HuH-7.5 (cell line): ENCODE data around the gene ADRB2.

Experiments used
- DNase-seq: peaks from one replicate; pipeline ENCODE4 v3.0.0; 2011; ENCODE audit warnings: low spot score

Gene ADRB2

DNA sequence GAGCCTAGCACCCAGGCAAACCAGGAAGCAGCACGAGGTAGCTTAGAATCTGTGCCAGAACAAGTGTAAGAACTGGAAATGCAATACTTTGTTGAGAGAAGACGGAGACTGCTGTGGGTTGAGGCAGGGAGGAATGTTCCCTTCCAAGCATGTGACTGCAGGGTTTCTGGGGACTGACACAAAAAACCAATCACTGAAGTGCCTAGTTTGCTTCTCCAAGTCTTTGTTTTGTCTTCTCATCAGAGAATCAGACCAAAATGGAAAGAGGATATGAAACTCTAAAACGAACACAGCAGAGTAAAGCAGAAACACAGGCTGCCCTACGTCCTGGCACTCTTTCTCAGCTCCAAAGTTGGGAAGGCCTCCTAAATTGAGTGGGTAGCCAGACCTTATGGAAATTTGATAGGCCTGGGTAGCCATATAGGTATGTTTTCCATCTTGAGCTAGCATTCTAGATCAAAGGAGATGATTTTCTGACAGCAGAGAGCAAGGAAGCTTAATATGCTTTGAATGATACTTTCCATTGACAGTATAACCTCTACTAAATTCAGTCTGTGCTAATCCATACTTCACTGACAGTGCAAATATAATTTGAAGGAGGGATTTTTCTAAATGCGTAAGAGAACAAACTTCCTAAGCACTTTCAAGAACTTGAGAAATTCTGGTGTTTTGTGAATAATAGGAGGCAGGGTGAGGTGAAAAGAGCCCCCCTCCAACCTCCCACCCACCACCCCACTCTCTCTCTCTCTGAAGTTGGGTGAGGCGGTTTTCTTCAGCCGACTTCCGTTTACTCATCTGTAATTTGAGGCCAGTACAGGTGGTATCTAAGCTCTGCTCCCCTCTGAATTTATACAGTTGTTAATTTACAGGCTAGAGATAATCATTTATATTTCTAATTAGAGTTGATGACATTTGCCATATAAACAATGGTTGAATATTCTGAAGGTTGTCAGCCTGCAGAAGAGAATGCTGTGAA is 5.5 kb downstream of the ADRB2 start:
- no peak for DNase-seq

DNA sequence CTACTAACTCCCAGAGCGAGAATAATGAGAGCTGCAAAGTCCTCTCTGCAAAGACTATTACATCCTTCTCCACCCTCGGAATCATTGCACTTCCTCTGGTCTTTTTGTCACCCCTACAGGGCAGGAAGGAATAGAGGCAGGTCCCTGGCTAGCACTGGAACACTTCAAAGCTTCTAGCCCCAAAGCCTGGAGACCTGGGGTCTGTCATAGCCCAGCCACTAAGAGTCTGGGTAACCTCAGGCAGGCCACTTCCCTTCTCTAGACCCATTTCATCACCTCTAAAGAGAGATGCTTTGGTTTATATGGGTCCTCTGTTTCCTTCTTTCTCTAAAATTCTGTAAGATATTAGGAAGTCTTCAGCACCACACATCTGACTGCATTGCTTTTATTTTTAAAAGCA is 6.7 kb downstream of the ADRB2 start:
- DNase-seq: no peak

DNA sequence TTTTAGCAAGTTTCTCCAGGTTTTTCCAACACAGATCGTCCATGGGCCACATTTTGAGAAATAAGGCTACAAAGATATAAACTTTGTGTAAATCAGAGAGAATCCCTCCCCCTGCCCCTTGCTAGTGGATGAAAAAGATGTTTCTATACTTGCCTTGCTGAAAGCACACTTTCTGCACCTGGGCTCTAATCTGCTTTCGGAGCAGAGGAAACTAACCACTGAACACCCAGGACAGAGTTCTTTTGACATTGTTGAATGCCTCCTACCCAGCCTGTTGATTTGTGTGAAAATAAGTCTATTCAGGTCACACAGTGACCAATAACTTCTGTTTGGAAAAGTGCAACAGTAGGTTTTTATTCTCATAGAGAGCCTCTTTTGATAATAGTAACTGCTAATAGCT is 7.5 kb downstream of the ADRB2 start:
- DNase-seq: no peak

DNA sequence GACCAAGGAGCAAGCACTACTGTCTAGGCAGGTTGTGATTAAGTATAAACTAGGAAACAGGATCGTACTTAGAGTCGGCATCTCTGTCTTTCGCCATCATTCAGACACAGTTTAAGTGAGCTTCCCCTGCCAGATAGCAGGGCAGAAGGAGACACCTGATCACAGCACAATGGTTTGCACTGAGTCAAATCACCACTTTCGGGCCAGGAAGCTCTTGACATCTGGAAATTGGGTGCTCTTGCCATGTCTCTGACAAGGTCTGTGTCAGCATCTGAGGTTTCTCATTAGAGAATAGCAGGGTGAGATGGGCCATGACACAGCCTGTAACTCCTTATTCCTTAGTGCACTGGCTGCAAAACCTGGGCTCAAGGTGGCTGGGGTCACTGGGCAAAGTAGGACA is 8.3 kb downstream of the ADRB2 start:
- no peak for DNase-seq

DNA sequence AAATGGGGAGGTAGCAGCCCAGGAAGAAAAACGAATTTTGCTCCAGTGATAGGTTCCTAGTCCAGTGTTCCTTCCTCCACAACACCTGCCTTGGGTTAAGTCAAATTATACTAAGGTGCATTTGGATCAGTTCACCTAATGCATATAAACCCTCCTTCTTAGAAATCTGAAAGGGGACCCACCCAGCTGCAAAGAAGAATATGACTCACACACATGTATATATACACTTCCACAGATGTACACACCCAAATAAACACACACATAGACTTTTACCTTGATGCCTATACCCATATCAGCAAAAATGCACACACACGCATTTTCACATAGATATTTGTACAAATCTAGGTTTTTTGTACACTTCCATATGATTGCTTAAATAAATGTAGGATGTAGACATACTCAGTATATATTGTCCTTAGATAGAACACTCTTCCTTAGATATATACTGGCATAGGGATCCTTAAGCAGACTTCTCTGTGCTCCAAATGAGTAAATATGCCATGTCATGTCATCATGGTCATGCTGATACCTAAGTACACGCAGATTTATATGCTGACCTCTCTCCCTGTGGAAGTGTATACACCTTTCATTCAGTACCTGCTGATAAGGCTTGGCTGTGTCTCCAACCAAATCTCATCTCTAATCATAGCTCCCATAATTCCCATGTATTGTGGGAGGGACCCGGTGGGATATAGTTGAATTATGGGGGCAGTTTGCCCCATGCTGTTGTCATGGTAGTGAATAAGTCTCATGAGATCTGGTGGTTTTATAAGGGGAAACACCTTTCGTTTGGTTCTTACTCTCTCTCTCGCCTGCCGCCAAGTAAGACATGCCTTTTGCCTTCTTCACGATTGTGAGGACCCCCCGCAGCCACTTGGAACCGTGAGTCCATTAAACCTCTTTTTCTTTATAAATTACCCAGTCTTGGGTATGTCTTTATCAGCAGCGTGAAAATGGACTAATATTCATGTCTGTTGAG is 10.2 kb downstream of the ADRB2 start:
- DNase-seq: no peak

DNA sequence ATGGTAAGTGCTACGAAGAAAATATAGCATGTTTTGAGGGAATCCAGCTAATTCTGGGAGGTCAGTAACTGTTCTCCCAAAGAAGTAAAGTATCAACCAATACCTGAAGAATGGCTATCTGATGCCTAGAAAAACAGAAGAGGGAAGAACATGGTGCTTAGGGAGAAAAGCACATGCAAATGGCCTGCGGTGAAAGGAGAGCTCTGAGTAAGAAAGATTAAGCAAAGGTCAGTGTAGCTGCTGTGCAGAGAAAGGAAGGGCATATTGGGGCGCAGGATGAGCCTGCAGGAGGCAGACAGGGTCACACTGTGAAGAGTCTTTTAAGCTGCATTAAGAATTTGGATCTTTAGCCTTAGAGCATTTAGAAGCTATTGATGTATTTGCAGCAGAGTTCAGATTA is 11.0 kb downstream of the ADRB2 start:
- DNase-seq: no peak

DNA sequence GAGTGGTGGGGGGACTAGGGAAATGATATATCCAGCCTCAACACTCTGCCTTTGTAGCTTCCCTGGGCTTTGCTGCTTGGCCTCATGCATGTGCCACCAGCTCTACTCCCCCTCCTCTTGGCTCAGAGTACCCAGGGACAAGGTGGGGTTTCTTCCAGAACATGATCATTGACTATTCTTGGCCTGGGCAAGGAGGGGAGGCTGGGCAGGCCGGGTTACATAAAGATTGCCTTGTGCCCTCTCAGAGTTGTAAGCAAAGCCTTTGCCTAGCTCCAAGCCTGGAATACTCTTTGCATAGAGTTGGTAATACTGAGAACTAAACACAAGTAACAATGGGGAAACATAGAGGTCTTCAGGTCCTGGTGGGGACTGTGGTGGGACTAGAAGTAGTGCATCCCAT is 11.9 kb downstream of the ADRB2 start:
- no peak for DNase-seq

DNA sequence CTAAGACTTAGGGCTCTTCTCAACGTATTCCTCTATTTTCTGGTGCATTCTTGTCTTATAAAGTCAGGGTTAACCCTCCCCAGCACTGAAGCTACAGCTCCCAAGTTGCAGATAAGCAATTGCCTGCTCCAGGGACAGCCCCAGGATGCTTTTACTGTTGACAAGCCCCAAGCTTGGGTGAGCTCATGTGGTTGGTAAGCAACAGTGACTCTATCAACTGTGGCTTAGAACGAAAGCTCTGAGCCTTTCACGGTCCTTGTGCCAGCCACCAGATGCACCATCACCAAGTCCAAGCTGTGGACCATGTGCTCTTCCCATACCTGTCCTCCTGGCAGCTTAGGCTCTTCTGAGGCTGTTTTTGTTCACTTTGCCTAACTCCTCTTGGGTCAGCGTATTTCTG is 13.5 kb downstream of the ADRB2 start:
- DNase-seq: no peak

DNA sequence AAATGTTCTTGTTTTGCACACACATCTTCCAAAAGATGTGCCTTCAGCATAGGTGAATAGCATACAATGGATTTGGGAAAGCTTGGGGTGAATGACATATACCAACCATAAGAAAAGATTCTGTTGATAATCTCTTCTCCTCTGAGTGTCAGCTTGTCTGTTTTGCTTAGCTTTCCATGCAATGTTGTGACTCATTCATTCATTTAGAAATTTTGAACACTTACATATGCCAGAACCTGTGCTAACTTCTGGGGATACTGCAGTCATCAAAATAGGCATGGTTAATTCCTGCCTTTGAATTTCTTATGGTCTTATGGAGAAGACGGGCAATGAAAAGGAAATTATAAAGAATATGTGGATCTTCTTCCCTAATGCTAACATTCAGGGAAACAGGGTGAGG is 14.1 kb downstream of the ADRB2 start:
- no peak for DNase-seq

DNA sequence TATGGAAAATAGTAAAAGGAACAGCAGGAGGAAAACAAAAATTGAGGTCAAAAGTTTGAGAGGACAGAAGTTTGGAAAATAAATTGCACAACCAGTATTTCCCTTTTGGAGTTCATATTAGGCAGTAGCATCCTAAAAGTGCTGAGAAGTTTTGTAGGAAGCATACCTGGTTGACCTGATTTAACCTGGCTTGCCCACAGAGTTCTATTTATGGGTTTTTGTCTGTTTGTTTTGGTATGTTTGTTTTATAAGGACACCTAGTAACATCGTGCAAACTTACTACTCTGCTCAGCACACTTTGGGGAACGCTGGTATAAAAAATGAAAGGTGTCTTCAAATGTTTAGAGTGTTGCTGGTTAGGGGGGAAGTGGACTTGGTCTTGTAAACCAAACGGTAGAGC is 15.1 kb downstream of the ADRB2 start:
- no peak for DNase-seq

DNA sequence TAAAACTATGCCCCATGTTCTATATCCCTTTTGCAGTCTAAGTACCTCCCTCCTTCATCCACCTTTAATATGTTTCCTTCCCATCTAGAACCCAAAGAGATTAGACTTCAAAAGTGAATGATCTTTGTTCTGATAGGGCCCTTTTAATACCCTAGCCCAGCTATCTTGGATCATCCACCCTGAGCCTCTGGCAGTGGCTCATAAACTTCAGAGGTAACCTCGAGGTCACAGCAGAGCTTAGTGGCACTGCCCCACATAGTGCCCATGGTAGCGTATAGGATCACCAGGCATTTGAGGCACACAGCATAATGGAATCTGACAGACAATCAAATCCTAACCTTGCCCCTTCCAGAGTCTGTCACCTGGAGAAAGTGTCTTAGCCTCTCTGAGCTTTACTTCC is 15.8 kb downstream of the ADRB2 start:
- DNase-seq: no peak

DNA sequence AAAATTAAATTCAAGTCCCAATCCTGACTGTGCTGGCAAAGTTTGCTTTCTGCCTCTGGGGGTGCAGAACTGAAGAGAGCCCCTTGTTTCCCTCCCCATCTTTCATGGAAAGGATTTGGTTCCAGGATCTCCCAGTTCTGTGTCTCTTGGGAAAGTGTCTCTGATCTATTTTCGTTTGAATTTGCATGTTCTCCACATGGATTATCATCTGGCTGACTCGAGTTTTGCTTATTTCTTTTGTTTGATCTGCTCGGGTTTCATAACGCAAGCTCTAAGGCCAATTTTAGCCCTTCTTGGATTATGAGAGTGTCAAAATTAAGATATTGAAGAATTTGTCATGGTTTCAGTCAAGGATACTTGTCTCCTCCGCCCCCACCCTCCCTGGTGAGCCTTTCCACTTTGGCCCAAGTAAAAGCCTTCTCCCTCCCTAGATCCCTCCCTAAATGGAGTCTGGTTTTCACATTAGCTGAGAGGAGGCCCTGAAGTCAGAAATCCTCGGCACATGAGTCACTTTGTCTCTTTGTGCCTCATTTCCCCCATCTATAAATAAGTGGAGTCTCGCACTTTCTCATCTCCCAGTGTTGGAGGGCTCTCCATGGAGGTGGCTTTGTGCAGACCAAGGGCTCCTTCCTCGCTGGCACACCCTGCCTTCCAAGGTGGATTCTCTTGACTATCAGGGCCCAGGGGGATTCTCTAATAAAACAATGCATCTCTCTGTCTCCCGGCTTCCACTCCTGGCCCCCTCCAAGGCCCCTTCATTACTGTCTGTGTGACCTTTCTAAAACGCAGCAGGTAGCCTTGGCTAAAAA is 17.3 kb downstream of the ADRB2 start:
- no peak for DNase-seq

DNA sequence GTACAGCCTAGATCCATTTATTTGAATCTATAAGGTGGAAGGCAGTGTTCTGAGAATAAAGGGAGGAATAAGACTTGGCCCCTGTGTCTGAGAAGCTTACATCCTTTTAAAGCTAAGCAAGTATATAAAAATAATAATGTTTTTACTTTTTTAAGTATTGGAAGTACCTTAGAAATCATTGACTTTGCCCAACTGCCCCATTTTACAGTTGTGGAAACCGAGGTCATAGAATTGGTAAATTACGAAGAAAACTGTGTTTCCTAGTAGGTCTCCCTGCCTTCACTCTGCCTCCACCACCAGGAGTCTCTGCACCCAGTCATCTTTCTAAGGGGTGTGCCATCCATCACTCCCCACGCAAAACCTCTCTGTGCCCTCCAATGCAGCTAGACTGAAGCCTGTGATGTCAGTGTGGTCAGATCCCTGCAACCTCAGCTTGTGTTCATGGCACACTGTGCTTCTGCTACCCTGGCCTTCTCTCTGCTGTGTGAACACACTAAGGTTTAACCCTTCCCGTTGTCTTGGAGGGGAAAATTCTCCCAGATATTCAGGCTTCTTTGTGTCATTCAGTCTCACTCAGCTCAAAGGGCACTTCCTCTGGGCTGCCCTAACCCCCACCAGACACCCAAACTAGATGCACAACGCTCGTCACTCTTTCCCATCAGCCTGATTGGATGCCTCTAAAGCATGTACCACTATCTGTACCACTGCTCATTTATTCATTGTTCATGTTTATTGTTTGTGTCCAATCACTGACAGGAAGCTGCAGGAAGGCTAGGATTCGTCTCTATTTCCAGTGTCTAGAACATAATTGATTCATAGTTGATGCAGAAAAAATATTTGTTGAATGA is 18.2 kb downstream of the ADRB2 start:
- DNase-seq: no peak

DNA sequence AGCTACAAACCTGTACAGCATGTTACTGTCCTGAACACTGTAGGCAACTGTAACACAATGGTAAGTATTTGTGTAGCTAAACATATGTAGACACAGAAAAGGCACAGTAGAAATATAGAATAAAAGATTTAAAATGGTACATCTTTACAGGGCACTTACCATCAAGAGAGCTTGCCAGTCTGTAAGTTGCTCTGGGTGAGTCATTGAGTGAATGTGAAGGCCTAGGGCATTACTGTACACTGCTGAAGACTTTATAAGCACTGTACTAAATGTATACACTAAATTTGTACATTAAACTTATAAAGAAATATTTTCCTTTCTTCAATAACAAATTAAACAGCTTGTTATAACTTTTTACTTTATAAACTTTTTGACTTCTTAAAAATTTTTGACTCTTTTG is 20.5 kb downstream of the ADRB2 start:
- no peak for DNase-seq

DNA sequence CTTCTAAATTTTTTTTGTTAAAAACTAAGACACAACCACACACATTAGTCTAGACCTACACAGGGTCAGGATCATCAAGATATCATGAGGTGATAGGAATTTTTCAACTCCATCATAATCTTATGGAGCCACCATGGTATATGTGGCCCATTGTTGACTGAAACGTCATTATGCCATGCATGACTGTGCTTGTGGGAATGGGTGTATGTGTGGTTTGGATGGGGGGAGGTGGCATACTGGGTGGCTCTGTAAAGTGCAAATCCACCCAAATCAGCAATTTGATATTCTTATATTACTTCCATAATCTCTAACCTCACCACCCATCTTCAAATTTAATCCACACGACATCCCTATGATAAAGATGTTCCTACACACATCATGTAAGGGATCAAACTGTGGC is 21.0 kb downstream of the ADRB2 start:
- DNase-seq: no peak

DNA sequence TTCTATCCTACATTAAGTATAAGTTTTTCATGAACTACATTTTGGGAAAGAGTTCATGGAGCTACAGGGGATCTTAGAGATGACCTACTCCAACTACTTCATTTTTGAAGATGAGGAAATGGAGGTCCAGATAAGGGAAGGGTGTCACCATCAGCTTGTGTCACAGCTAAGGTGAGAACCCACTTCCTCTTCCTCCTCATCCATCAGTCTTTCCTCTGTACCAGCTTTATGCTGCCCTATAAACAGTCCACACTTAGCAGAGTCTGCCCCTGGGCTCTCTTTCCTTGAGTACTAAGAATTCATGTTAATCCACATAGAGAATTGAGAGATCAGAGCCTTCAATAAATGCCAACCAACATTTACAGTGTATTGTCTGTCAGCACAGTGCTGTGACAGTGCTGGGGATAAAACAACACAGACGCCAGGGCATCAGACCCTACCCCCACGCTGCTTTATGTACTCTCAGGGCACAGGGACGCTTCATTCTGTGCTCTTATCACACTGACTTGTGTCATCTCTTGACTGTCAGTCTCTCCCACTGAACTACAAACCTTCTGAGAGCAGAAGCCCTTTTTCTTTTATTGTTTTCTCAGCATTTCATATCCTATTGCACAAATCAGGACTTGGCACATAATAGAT is 22.1 kb downstream of the ADRB2 start:
- no peak for DNase-seq

DNA sequence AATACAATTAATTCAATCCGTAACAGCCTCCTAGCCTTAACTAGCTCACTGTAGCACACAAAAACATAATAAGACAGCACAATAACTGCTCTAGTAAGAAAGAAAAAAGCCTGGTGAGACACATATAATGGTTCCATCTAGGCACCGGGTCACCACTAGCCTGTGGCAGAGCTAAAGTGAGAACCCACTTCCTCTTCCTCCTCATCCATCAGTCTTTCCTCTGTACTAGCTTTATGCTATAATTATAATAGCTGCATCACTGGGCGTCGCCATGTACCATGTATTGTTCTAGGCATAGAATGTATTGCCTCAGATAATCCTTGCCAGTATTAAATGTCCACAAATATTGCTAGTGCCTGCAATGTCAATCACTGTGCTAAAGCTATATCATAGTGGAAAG is 23.1 kb downstream of the ADRB2 start:
- no peak for DNase-seq

DNA sequence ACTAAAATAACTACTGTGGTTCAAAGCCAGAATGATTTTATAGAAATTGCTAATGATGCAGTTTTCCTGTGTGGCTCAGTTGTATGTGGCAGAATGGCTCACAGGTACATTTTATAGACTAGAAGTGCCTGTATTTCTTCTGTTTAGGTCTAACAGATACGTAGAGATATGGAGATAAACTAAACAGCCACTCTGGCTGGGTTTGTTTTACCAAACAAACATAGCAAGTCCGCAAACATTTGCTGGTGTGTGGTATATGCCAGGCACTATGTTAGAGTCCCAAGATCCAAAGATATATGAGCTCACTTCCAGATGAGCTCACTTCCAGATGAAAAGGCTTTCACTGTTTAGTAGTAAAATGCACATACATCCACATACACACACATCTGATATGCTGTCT is 24.4 kb downstream of the ADRB2 start:
- no peak for DNase-seq

DNA sequence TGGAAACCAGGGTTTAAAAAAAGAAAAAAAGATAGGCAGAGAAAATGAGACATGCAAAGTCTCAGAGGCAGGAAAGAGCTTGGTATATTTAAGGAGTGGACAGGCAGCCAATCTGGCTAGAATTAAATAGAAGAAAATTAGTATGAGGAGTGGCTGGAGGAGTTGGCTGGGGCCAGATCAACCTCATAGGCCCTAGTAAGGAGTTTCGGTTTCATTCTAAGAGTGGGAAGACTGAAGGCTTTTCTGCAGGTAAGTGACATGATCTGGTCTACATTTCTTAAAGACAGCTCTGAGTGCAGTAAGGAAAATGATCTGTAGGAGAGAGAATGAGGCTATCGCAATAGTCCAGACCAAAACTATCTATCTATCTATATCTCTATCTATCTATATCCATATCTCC is 27.5 kb downstream of the ADRB2 start:
- DNase-seq: no peak

DNA sequence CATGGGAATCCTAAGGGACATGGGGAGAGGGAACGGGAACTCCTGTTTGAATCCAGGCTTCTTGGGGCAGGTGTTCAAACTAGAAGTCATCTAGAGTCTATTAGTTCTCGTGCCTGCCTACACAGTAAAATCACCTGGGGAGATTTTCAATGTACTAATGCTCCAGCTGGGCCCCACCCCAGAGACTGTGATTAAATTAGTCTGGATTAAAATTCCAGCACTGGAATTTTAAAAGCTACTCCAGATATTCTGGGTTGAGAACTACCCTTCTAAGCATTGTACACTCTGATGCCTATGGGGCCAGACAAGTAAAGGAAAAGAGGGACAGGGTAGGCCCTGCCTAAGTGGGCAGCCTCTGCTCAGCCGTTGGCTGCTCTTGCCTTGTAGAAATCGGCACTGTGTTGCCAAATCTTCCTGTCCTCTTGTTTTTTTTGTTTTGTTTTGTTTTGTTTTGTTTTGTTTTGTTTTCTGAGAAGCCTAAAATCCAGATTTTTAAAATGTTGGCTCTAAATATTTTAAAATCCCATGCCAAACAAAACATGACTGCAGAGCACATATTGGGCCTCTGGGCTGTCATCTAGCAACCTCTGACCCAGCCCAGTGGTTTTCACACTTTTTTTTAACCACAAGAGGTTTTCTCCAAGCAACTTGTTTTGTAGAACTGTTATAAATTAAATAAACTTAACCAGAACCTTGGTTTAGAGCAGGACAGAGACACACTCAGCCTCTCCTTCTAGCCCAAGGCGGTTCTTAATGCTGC is 29.0 kb downstream of the ADRB2 start:
- no peak for DNase-seq
